Psoas muscle (tissue), 8 donors: ENCODE measurements around the gene OCA2. TPM values are rescaled to one million over a fixed set of nuclear protein-coding genes. Genes with fewer than 3 reads are reported as not detected.

ENCODE experiments used
- ATAC-seq, 4 donors: fragments of 200-7000 bp; cut with Tn5 transposase; one replicate each; pipeline ENCODE4 v1.9.1; 2020; ENCODE audit warnings: moderate library complexity in 3 of 4, mild to moderate bottlenecking in 2 of 4
- DNase-seq, 2 donors: peaks; one replicate each; pipeline ENCODE4 v3.0.0-alpha.2; 2020
- H3K27ac ChIP-seq: fragments of 200-600 bp; one replicate; pipeline ENCODE4 v1.8.0; 2022
- H3K27me3 ChIP-seq, 3 donors: fragments of 200-600 bp in 1 of 3; one replicate each; pipeline versions ENCODE4 v1.6.1 to v1.8.0; 2013 to 2022; ENCODE audit warnings: low read length in 2 of 3, mild to moderate bottlenecking in 2 of 3, moderate library complexity in 1 of 3; ENCODE audit not compliant: insufficient read depth in 3 of 3
- H3K36me3 ChIP-seq, 2 donors: fragments of 200-600 bp in 1 of 2; one replicate each; pipeline versions ENCODE4 v1.6.1 to v1.8.0; 2013 to 2022; ENCODE audit warnings: low read depth in 1 of 2, mild to moderate bottlenecking in 1 of 2, moderate library complexity in 1 of 2; ENCODE audit not compliant: insufficient read depth in 1 of 2
- H3K4me1 ChIP-seq: fragments of 200-600 bp; one replicate; pipeline ENCODE4 v1.8.0; 2022
- H3K4me3 ChIP-seq: fragments of 200-600 bp; one replicate; pipeline ENCODE4 v1.8.0; 2022; ENCODE audit warnings: mild to moderate bottlenecking
- H3K9me3 ChIP-seq: fragments of 200-600 bp; one replicate; pipeline ENCODE4 v1.8.0; 2022
- WGBS, 3 donors: extraction: QIAGEN DNeasy Blood & Tissue Kit; methylation state at CpG; one replicate each; pipeline versions ENCODE4 v1.1.6 to v1.1.7; 2013; 5-methylcytosine and 5-hydroxymethylcytosine counted together
- intact Hi-C, 2 donors: fragments of 100-400 bp; cut with DNase I; formaldehyde crosslinking; loops; one replicate each; pipeline versions ENCODE4 v1.11.0 to v1.14.2; 2022
- polyA plus RNA-seq, 3 donors: library from polyadenylated mRNA; stranded (reverse); fragments of 200-250 nt; gene quantifications; one replicate each; pipeline ENCODE4 v1.2.3, GENCODE V29; 2013
- total RNA-seq, 4 donors: library from RNA; stranded (reverse); fragmentation: NEBNext Ultra II Directional in 2 of 4; extraction: Animal tissue kit (Norgen Biotek cat#: 25700) in 2 of 4; gene quantifications; one replicate each; pipeline versions ENCODE4 v1.2.1 to v1.2.4, GENCODE V29; 2021 to 2023
- TF ChIP-seq, protein P1 (sequence below): fragments of 200-600 bp; IDR thresholded peaks from one replicate; pipeline ENCODE4 v1.8.0; 2022; ENCODE audit warnings: antibody characterized with exemption
- donor health status: healthy with polysubstance abuse.
- donor health status: DM: no; HTN: no; CAD: no; lungs with moderate emphysema.
- donor health status: Bipolar disorder and iron deficiency.
- donor health status: healthy.
- donor health status: DM: yes; HTN: yes; CAD: no.
- donor health status: DM: no; HTN: no; CAD: no.
- donor health status: DM: no; HTN: no; CAD: no.
- donor health status: DM: yes; HTN: yes; CAD: no.

Gene OCA2
- total and polyA plus RNA-seq, 7 donors = 0.03 to 0.52 (median 0.17) TPM; not detected in 2

DNA sequence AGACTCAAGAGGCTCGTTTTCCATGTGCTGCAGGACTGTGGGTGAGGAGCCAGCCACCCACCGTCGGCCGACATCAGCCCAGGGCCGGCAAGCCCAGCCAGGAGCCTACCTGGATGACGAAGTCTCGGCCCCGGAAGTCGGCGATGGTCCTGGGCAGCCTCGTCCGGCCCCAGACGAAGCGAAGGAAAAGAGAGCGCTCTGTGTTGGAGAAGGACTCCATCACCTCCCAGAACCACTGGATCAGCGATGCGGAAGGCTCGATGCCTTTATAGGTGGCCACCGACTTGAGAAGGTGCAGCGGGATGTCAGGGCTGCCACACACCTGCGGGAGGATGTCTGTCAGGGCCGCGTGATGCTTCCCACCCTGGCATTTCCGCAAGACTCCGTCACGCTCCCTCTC lies 13.8 kb upstream of the OCA2 start:
- ATAC-seq = no peak

GRCh38 chr15:28112101-28112760 lies 13.1 kb upstream of the OCA2 start:
- no peak for DNase-seq
- intact Hi-C loops = no loop called here
- Histone ChIP-seq H3K27me3 (peaks cover 0 to 5% (median 0%) of the 10 kb centered on the region in 3 donors), H3K36me3 (peaks cover 0 to 66% of the 10 kb centered on the region in 2 donors), H3K4me1 (peaks cover 6% of the 10 kb centered on the region), H3K27ac (no peak overlapping the region), H3K9me3 (no peaks in the 10 kb centered on the region), H3K4me3 (no peak overlapping the region)
- no peak for ATAC-seq
- 94 to 96% (median 95%) methylated on average over 20 of the region's 20 CpGs for WGBS, 3 donors
- TF ChIP-seq, protein P1, sequence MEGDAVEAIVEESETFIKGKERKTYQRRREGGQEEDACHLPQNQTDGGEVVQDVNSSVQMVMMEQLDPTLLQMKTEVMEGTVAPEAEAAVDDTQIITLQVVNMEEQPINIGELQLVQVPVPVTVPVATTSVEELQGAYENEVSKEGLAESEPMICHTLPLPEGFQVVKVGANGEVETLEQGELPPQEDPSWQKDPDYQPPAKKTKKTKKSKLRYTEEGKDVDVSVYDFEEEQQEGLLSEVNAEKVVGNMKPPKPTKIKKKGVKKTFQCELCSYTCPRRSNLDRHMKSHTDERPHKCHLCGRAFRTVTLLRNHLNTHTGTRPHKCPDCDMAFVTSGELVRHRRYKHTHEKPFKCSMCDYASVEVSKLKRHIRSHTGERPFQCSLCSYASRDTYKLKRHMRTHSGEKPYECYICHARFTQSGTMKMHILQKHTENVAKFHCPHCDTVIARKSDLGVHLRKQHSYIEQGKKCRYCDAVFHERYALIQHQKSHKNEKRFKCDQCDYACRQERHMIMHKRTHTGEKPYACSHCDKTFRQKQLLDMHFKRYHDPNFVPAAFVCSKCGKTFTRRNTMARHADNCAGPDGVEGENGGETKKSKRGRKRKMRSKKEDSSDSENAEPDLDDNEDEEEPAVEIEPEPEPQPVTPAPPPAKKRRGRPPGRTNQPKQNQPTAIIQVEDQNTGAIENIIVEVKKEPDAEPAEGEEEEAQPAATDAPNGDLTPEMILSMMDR = no peak

More for the DNA sequence above, 13.8 kb upstream of the OCA2 start:
- intact Hi-C loops = no loop called here
- H3K27me3 ChIP-seq = no peaks in the 10 kb centered on the region
- no peaks in the 10 kb centered on the region for H3K9me3 ChIP-seq
- H3K4me1 ChIP-seq = no peaks in the 10 kb centered on the region
- no peak overlapping the region for H3K27ac ChIP-seq
- no peak overlapping the region for H3K4me3 ChIP-seq
- no peak for DNase-seq
- TF ChIP-seq, protein P1 = no peak
- peaks cover 0 to 73% of the 10 kb centered on the region in 2 donors for H3K36me3 ChIP-seq
- WGBS, 3 donors = 93 to 95% (median 94%) methylated on average over 26 of the region's 26 CpGs

- TF ChIP-seq, protein P1 = no peak
- WGBS, 3 donors = 91 to 95% (median 93%) methylated on average over 26 of the region's 26 CpGs
- H3K9me3 ChIP-seq = no peaks in the 10 kb centered on the region
- DNase-seq (no peak), ATAC-seq (no peak)
- H3K4me1 ChIP-seq = peaks cover 7% of the 10 kb centered on the region
- no peak overlapping the region for H3K4me3 ChIP-seq
- peaks cover 0 to 59% of the 10 kb centered on the region in 2 donors for H3K36me3 ChIP-seq
- no peak overlapping the region for H3K27ac ChIP-seq
- H3K27me3 ChIP-seq = peaks cover 0 to 7% (median 0%) of the 10 kb centered on the region in 3 donors
- intact Hi-C loops = no loop called here
Measured at GRCh38 chr15:28111543-28111942, 12.4 kb upstream of the OCA2 start.

- no peak for DNase-seq
- intact Hi-C loops = no loop called here
Measured at GRCh38 chr15:28110481-28110881, 11.4 kb upstream of the OCA2 start.

More at GRCh38 chr15:28110481-28110881, 11.4 kb upstream of the OCA2 start:
- peaks cover 0 to 10% (median 4%) of the 10 kb centered on the region in 3 donors for H3K27me3 ChIP-seq
- H3K9me3 ChIP-seq = no peaks in the 10 kb centered on the region
- peaks cover 0 to 48% of the 10 kb centered on the region in 2 donors for H3K36me3 ChIP-seq
- 47 to 59% (median 48%) methylated on average over 7 of the region's 7 CpGs for WGBS, 3 donors
- ATAC-seq = no peak
- TF ChIP-seq, protein P1 = no peak
- H3K4me1 ChIP-seq = peaks cover 7% of the 10 kb centered on the region
- H3K4me3 ChIP-seq = no peak overlapping the region
- no peak overlapping the region for H3K27ac ChIP-seq
